HUDEP-2 (cell line): ENCODE results near the gene PXMP4.
"Not testable (repeated sequence)": the region's sequence is repeated elsewhere in the genome, so short reads cannot be mapped to it uniquely, and the experiment has no call there.

Experiments used
- DNase-seq, 76 experiments: peaks; one replicate each; lab custom pipeline; 2025; ENCODE audit not compliant: unreplicated experiment in 76 of 76; lab: John Stamatoyannopoulos, UW

PXMP4 gene

GRCh38 chr20:33704197-33704924, 15.7 kb downstream of the PXMP4 start:
- DNase-seq: no peak

GRCh38 chr20:33703498-33704137, 16.5 kb downstream of the PXMP4 start:
- DNase-seq: no peak

DNA sequence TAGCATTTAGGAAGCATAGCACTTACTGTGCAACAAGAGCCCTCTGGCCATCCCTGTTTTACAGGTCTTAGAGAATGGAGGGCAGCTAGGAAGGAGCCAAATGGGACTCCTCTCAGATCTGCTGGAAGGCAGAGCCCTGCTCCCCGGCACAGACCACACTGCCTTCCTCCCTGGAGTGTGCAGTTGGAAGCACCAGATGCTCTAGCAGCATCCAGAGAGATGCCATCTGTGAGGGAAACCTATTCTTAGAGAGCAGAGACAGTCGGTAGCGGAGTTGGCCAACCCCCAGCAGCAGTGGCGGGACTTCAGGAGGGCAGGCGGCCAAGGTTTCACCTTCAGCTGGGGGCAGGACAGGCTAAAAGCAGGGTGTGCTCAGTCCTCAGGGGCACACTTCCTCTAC, 17.2 kb downstream of the PXMP4 start:
- DNase-seq: peak in 20 of 76 experiments; percentile 6 to 55 (median 23)

GRCh38 chr20:33701629-33702450, 18.3 kb downstream of the PXMP4 start:
- DNase-seq: peak in 1 of 76 experiments; percentile 18

GRCh38 chr20:33700696-33701441, 19.2 kb downstream of the PXMP4 start:
- not testable (repeated sequence) for DNase-seq

GRCh38 chr20:33698966-33699365, 21.1 kb downstream of the PXMP4 start:
- DNase-seq: not testable (repeated sequence)

- DNase-seq: no peak
Measured at GRCh38 chr20:33697129-33697528, 23.0 kb downstream of the PXMP4 start.

- no peak for DNase-seq
Measured at GRCh38 chr20:33696448-33696847, 23.7 kb downstream of the PXMP4 start.

DNA sequence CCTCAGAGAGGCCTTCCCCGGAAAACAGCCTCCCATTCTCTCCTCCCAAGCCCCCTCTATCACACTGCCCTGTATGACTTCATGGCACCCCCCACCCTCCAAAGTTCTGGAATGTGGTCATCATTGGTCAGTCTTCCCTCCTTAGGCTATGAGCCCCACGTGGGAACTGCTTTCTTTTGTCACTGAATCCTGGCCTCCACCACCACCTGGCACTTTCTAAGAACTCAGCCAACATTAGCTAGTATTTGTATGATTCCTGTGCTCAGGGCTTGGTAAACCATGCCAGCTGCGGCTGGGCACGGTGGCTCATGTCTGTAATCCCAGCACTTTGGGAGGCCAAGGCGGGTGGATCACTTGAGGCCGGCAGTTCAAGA, 25.5 kb downstream of the PXMP4 start:
- no peak for DNase-seq

DNA sequence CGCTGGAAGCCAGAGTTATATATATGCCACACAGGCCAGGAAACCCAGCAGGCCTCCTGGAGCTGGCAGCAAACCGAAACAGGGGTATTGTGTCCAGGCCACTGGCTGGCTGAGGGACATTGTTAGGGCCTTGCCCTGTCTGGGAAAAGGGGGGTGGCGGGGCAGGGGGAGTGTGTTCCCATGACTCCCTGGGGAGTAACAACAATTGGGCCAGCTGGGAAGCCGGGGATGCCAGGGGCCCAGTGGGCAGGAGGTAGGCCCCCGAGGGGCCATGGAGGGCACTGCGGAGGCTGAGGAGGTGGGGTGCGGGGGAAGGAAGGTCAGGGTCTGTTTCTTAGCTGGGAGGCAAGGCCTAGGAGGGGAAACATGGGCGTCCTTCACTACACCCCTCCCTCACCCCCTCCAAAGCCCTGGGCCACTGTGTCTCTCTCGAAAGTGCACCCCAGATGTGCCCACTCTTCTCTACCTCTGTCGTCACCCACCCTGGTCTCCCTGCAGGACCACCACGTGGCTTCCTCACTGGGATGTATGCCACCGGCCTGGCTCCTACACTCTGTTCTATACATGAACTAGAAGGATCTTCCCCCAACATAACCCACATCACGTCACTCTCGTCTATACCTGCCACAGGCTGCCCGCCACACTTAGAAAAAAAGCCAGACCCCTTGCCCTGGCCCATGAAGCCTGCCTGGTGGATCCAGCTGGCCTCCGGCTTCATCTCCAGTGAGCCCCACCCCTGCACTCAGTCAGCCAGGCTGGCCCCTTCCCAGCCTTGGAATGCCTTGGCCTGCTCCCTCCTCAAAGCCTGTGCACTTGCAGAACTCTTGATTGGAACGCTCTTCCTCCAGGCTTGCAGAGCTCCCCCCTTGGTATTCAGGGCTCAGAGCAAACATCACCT, 26.1 kb downstream of the PXMP4 start:
- DNase-seq: no peak

DNA sequence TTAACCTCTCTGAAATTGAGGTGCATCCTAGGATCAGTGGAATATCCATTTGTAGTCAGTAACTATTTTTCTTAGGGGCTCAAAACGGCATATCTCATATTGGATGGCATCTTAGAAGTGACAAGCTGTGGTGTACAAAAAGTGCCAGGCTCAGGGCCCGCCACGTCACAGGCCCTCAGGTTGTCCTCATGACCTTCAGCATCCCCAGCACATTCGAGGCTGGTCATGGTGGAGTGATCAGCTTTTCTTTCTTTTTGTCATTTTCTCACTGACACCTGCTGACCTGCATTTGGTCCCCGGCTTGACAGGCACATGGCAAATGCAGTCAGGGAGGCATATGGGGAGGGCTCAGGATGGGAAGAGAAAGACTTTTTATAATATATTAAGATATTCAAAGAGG, 26.8 kb downstream of the PXMP4 start:
- no peak for DNase-seq

DNA sequence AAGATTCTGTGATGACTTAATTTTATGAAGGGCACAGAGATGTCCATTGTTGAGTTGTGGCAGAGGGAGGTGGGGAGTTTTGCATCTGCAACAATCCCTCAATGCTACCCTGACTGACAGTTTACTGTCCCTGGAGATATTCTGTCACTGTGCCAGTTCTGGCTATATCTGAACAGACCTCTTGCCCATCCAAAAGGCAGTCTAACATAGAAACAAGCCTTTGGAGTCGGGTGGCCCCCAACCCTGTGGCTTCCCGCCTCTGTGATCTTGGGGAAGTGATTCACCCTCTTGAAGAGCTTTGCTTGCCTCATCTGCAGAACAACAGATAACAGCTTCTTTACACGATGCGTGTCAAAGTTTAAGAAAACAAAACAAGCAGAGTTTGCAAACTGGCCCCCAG, 30.1 kb downstream of the PXMP4 start:
- peak in 73 of 76 experiments; percentile 74 to 99 (median 94) for DNase-seq

DNA sequence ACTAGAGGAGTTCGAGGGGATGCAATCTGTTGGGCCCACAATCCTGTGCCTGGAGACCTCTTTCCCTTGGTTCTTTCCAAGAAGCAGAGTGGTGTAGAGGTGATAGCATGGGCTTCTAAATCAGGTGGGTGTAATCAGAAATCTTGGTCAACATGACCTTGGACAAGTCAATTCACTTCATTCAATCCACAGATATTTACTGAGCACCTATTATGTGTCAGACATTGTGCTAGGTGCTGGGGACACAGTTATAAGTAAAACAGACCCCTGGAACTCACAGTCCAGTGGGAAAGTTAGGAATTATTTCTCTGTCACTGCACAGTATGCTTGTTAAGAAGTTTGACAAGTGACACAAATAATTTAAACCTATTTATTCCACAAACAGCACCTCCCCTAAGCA, 30.6 kb downstream of the PXMP4 start:
- peak in 2 of 76 experiments; percentile 39 for DNase-seq

GRCh38 chr20:33688938-33689424, 31.1 kb downstream of the PXMP4 start:
- DNase-seq: peak in 67 of 76 experiments; percentile 11 to 82 (median 45)

DNA sequence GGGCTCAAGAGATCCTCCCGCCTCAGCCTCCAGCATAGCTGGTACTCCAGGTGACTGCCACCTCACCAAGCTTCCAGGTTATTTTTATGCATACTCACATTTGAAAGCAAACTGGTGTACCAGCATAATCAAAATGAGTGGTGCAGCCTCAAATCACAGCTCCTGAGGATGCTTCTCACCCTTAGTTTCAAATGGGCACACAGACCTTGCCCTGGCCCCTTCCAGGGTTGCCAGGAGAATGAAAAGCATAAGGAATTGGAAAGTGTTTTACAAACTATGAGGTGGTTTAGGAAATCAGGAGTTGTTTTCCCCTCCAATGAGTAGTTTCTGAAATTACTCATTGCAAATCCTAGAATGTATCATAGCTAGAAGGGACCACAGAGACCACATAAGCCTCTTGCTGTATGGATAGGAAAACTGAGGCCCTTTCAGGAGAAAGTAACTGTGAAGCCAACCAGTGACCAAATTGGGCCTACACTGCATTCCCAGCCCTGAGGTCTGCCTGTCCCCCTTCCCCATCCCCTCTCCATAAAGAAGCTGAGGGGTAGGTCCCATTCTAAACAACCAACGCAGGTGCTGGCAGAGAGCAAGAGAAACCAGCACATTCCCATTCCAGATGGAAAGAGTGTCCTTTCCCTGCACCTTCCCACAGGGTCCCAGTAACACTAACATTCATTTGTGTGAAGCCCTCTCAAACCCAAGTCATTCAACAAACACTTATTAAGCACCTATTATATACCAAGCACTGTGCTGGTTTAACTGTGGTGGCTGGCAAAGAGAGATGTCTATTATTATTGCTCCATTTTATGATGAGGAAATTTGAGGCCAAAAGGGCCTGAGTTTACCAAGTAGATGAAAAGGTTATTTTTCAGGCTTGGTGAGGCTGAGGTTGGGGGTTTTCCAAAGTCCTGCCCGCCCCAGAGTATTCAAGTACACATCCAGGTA, 31.8 kb downstream of the PXMP4 start:
- no peak for DNase-seq

GRCh38 chr20:33687370-33687915, 32.7 kb downstream of the PXMP4 start:
- DNase-seq: peak in 13 of 76 experiments; percentile 8 to 47 (median 22)

DNA sequence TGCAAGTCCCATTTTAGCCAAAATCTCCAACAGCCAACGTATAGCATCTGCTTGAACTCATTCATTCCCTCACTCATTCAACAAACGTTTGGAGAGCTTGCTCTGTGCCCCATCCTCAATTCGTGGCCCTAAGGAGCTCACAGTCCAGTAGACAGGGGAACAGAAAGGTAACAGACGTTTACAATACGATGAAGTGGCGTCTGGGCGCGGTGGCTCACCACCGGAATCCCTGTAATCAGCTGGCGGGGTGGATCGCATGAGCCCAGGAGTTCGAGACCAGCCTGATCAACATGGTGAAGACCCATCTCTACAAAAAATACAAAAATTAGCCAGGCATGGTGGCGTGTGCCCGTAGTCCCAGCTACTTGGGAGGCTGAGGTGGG, 33.1 kb downstream of the PXMP4 start:
- DNase-seq: no peak
